ENCODE data around the gene SUFU.

The SUFU gene

GRCh38 chr10:102644066-102644645 is 140.4 kb downstream of the SUFU start, which contains the start of gene TRIM8:
TRIM8 (plus strand) TSS chr10:102644479; CDS start chr10:102644618, 139 bp downstream.
- no peak for DNase-seq (ENCODE audit: low read depth)
- TF ChIP-seq CTCF (IDR thresholded peaks at IDR 0.05; ENCODE audit: control insufficient read depth, extremely low read depth, insufficient read depth), result no peak

GRCh38 chr10:102644646-102645387 is 141.0 kb downstream of the SUFU start:
- peak; percentile 86 for TF ChIP-seq CTCF (IDR thresholded peaks at IDR 0.05; ENCODE audit: control insufficient read depth, extremely low read depth, insufficient read depth)
- DNase-seq (ENCODE audit: low read depth), result peak; percentile 82
- peak overlapping the region; percentile 78 for H3K4me3 ChIP-seq (ENCODE audit: low read depth, low read length)

More at GRCh38 chr10:102644066-102644645, 140.4 kb downstream of the SUFU start, which contains the start of gene TRIM8:
- H3K4me3 ChIP-seq (ENCODE audit: low read depth, low read length), result peak within 1 kb of the TSS; percentile 78

- DNase-seq (ENCODE audit: low read depth), result peak; percentile 71
- H3K4me3 ChIP-seq (ENCODE audit: low read depth, low read length), result peak overlapping the region; percentile 78
- TF ChIP-seq CTCF (IDR thresholded peaks at IDR 0.05; ENCODE audit: control insufficient read depth, extremely low read depth, insufficient read depth), result no peak
These were observed 141.6 kb downstream of the SUFU start for GRCh38 chr10:102645388-102645740.

- no peak for DNase-seq (ENCODE audit: low read depth)
- no peak for TF ChIP-seq CTCF (IDR thresholded peaks at IDR 0.05; ENCODE audit: control insufficient read depth, extremely low read depth, insufficient read depth)
- H3K4me3 ChIP-seq (ENCODE audit: low read depth, low read length), result peak overlapping the region; percentile 78
These were observed 142.2 kb downstream of the SUFU start for GRCh38 chr10:102645741-102646609.

- H3K4me3 ChIP-seq (ENCODE audit: low read depth, low read length), result peak overlapping the region; percentile 78
- TF ChIP-seq CTCF (IDR thresholded peaks at IDR 0.05; ENCODE audit: control insufficient read depth, extremely low read depth, insufficient read depth), result no peak
- no peak for DNase-seq (ENCODE audit: low read depth)
These were observed 143.1 kb downstream of the SUFU start for GRCh38 chr10:102646610-102647442.

Data from LNCaP clone FGC (cell line).